Activated CD4-positive, alpha-beta T cell treated with anti-CD3 and anti-CD28 coated beads, Interleukin-2, amount 50 U/mL, for 24 hours (primary cell): ENCODE results near the gene IL17RD.

Source experiments
- DNase-seq, 2 donors: peaks; one replicate each; pipeline ENCODE4 v3.0.0-alpha.2; 2020; ENCODE audit warnings: low read depth in 1 of 2, low spot score in 1 of 2

IL17RD gene

GRCh38 chr3:57131210-57131588 lies 34.0 kb downstream of the IL17RD start:
- no peak for DNase-seq

DNA sequence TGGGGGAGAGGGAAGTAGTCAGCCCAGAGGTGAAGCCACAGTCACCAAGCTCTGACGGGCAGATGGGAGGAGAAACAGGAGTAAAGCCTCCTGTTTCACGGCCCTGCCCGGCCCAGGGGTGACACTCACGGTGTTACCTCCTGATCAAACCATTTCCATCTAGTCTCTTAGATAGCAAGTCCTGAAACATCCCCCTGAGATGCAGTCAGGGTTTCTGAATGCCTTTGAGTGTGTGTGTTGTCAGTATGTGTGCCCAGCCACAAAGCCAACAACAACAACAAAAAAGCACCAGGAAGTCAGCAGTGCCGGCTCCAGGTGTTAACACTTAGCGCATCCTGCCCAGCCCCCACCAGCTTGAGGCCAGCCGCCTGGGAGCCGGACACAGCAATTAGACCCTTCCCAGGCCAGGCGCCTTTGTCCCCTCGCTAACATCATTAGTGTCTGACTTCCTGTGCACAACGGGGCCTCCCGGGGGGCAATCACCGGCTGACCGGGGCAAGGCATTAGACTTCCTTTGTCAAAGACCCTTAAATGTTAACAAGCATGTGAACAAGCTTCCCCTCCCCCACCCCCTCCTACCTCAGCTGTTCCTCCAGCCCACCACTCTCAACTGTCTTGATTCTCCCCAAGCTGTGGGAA lies 34.5 kb downstream of the IL17RD start:
- no peak for DNase-seq

- DNase-seq: no peak
Observed at GRCh38 chr3:57128826-57129667, 36.1 kb downstream of the IL17RD start.

- no peak for DNase-seq
Observed at GRCh38 chr3:57127891-57128518, 37.1 kb downstream of the IL17RD start.

DNA sequence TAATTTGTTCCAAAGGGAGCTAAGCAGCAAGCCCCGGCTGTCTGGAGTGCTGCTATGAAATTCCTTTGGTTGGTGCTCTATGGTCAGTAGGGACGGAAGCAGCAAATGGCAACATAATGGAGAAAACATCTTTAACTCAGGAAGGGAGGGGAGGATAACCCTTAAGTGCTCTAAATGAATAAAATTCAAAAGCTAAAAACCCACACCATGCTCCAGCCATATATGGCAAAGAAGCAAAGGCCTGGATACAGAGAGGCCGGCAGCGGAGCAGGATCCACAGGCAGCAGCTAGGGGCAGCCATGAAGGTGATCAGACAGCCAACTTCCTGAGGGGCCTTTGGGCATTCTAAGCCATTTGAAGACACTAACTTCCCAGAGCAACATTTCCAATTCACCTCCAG lies 38.9 kb downstream of the IL17RD start:
- DNase-seq: no peak

- no peak for DNase-seq
Observed at GRCh38 chr3:57120451-57121174, 44.5 kb downstream of the IL17RD start.

DNA sequence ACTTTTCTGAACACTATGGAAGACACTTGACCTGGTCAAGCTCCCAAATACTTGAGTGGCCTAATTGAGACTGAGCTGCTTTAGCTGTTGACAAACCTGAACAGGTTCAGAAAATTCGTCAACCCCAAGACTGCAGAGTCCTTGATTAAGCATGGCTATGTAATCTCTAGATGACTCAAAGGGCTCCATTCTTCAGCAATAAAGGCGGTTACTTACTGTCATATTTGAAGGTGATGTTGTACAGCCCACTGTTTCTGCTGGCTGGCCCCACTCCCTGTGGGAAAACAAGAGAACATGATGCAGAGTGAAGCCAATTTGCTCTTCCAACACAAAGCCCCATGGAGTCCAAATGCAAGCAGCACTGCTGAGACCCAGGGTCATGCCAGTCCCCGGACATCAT lies 45.1 kb downstream of the IL17RD start:
- no peak for DNase-seq

GRCh38 chr3:57118254-57118653 lies 46.9 kb downstream of the IL17RD start:
- DNase-seq: no peak

DNA sequence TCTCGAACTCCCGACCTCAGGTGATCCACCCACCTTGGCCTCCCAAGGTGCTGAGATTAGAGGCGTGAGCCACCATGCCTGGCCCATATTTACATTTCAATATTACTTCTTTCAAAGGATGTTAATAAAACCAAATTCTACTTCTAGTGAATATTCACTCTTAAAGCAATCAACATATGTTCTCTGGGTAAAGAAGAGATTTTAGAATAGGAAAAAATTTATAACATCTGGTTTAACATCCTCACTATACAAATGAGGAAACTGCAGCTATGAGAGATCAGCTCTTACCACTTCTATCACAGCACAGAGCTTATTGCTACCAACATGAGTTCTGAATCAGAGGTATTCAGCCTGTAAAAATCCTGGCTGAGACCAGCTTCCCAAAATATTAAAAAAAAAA lies 48.7 kb downstream of the IL17RD start:
- no peak for DNase-seq

DNA sequence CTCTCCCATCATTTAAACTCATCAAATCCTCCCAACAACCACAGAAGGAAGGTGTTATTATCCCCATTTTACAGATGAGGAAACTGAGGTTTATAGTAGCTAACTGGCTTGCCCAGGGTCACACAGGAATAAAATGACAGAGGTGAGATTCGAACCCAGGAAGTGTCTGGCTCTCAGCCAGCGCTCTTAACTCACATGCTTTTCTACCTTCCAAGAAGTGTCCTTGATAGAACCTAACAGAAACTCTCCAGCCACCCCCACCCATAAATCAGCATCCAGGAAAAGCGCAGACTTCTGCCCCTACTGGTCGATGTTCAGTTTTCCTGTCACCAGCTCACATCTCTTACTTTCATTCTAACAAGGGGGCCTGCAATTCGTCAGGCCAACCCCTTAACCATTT lies 52.9 kb downstream of the IL17RD start:
- DNase-seq: no peak

GRCh38 chr3:57110798-57111197 lies 54.4 kb downstream of the IL17RD start:
- DNase-seq: no peak

GRCh38 chr3:57110214-57110613 lies 54.9 kb downstream of the IL17RD start:
- no peak for DNase-seq

- no peak for DNase-seq
Observed at GRCh38 chr3:57109437-57110199, 55.5 kb downstream of the IL17RD start.

- DNase-seq: no peak
Observed at GRCh38 chr3:57108684-57109083, 56.5 kb downstream of the IL17RD start.

DNA sequence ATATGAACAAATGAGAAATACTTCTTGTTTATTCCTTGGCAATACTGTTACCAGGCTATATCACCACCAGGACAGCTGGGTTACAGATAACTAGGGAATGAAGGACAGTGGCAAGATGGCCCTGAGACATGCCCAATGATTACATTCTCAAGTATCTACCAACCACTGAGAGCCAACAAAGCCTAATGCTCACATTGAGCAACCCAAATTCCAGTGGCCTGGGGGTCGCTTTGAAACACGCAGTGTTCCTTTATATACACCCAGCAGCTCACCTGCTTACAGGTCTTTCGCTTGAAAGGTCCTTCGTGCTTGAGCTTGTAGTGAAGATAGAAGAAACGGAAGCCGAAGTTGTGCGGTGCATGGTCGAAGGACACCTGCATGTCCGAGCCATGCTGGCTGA lies 59.6 kb downstream of the IL17RD start:
- no peak for DNase-seq

DNA sequence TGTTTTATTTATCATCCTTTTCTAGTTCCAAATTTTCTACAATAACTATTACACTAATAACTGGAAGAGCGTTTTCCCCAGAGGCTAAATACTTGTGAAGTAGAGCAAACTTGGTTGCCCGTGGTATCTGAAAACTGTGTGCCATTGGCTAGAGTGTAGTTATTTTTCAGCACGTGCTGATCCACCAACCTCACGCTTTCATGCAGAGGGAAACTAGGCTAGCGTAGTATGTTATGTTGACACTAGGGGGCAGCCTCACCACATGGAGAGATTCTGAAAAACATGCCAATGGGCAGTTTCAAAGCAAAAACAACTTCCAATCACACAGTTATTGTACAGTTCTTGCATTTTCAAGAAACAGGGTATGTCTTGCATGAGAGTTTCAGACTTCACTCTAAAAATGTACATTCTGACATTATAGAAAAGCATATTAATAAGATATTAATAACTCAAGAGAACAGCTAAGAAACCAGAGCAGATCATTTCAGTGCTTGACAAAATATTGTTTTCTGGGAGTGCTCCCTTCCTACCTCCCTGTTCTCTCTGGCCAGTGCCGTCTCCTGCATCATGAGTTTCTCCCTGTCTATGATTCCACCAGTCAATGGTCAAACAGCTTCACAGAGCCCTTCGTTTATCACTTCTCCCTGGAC lies 65.0 kb downstream of the IL17RD start:
- peak; percentile 18 to 61 for DNase-seq

DNA sequence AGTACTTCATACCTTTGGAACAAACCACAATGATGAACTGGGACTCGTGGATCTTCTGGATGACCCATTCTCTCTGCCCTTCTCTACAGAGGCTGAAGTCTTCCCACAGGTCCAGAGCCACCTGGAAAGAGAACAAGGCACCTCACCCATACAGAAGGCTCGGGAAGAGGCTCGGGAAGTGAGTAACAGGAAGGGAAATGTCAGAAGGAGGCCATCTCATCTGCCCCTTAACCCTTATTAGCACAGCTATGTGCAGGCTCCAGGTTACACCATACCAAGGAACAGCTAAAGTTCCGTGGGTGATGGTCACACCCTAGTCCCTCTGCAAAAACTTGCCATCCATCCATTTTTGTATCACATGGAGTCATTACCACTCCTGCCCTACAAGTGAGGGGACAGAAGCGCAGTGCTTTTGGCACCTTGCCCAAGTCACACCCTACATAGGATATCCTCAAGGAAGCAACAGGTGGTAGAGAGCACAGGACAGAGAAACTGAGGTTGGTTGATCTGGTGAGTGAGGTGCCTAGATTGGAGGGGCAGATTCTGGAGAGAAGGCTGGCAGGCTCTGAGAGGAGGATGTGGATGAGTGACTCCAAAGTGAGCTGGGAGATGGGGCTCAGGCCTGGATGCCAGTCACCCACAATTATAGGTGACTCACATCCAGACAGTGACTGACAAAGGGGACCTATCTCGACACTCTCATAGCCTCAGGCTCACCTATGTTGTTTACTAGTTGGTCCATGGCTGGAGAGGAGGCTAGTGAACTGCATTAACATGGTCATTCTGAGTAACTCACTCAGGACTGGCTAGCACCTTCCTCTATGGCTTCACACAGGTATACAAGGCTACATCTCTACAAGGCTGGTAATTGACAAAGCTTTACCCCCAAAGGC lies 66.5 kb downstream of the IL17RD start:
- DNase-seq: no peak

DNA sequence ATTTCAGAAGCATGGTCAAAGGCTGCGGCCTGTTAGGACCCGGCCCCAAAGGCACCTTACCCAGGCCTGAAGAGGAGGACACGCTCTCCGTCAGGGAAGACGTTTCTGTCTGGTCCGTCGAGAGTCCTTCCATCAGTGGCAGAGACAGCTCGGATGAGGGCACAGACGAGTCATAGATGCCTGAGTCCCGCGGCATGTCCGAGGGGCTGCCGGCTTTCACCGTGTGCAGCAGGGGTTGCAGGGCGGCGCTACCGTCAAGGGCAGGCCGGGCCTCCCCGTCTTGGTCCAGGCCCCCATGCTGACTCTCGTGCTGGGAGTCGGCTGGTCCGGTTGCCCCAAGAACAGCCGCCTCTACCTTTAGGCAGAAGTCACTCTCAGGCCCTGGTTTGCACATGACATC lies 67.6 kb downstream of the IL17RD start:
- no peak for DNase-seq

GRCh38 chr3:57095363-57095762 lies 69.8 kb downstream of the IL17RD start:
- DNase-seq: no peak
